ENCODE results near the gene CRB2.

- TF ChIP-seq CTCF (IDR thresholded peaks at IDR 0.05) (no peak), POLR2A (IDR thresholded peaks at IDR 0.05) (no peak)
Measured at GRCh38 chr9:123323196-123324013, 32.6 kb upstream of the CRB2 start.

Data from body of pancreas (tissue), 4 donors.